ENCODE results near the gene ERG28. TPM values are rescaled to one million over a fixed set of nuclear protein-coding genes. Genes with fewer than 3 reads are reported as not detected.

Gene ERG28
- total RNA-seq, 1 donor from 2014 or later: 29.3 TPM

- Histone ChIP-seq H3K79me2 (ENCODE audit: low read depth) (no peaks in the 10 kb centered on the region), H3K36me3 (no peaks in the 10 kb centered on the region), H2AFZ (replicated peaks) (no peak overlapping the region), H3K4me2 (no peak overlapping the region), H4K20me1 (ENCODE audit: low read depth) (no peaks in the 10 kb centered on the region), H3K4me1 (peaks cover 4% of the 10 kb centered on the region), H3K27me3 (no peaks in the 10 kb centered on the region), H3F3A (ENCODE audit: low read depth) (no peaks in the 10 kb centered on the region), H3K9me3 (ENCODE audit: low read depth) (no peaks in the 10 kb centered on the region), H3K27ac (no peak overlapping the region), H3K9ac (no peak overlapping the region), H3K4me3 (no peak overlapping the region)
- Mint-ChIP-seq H3K27ac (no peak overlapping the region), H3K9me3 (peaks cover under 1% of the 10 kb centered on the region), H3K4me3 (no peak overlapping the region), H3K36me3 (no peaks in the 10 kb centered on the region), H3K27me3 (ENCODE audit: insufficient read depth, low read depth) (no peaks in the 10 kb centered on the region), H3K4me1 (peaks cover 2% of the 10 kb centered on the region)
- TF ChIP-seq EZH2phosphoT487 (IDR thresholded peaks at IDR 0.05): no peak
- TF ChIP-seq CTCF (IDR thresholded peaks at IDR 0.05): no peak
- no peak for TF ChIP-seq EZH2 (IDR thresholded peaks at IDR 0.05)
- DNase-seq (ENCODE audit: low spot score): no peak
These were observed 41.1 kb downstream of the ERG28 start for GRCh38 chr14:75619548-75619947.

- Histone ChIP-seq H3K4me1 (peaks cover 8% of the 10 kb centered on the region), H3K27ac (no peak overlapping the region), H3F3A (ENCODE audit: low read depth) (no peaks in the 10 kb centered on the region), H3K27me3 (no peaks in the 10 kb centered on the region), H3K79me2 (ENCODE audit: low read depth) (no peaks in the 10 kb centered on the region), H3K9me3 (ENCODE audit: low read depth) (no peaks in the 10 kb centered on the region), H4K20me1 (ENCODE audit: low read depth) (no peaks in the 10 kb centered on the region), H3K9ac (no peak overlapping the region), H3K4me3 (no peak overlapping the region), H3K36me3 (no peaks in the 10 kb centered on the region), H3K4me2 (no peak overlapping the region), H2AFZ (replicated peaks) (no peak overlapping the region)
- Mint-ChIP-seq H3K4me3 (no peak overlapping the region), H3K27me3 (ENCODE audit: insufficient read depth, low read depth) (no peaks in the 10 kb centered on the region), H3K27ac (no peak overlapping the region), H3K9me3 (peaks cover 9% of the 10 kb centered on the region), H3K4me1 (peaks cover 11% of the 10 kb centered on the region), H3K36me3 (peaks cover 2% of the 10 kb centered on the region)
- DNase-seq (ENCODE audit: low spot score): no peak
- TF ChIP-seq EZH2 (IDR thresholded peaks at IDR 0.05) (no peak), CTCF (IDR thresholded peaks at IDR 0.05) (no peak), EZH2phosphoT487 (IDR thresholded peaks at IDR 0.05) (no peak)
These were observed 45.5 kb downstream of the ERG28 start for GRCh38 chr14:75615200-75615599.

- H2AFZ ChIP-seq (replicated peaks): no peak overlapping the region
- no peak overlapping the region for H3K4me3 ChIP-seq
- H3K27me3 ChIP-seq: no peaks in the 10 kb centered on the region
- Mint-ChIP-seq H3K4me3 (no peak overlapping the region), H3K4me1 (peaks cover 18% of the 10 kb centered on the region), H3K9me3 (peaks cover 9% of the 10 kb centered on the region), H3K36me3 (peaks cover 2% of the 10 kb centered on the region), H3K27me3 (ENCODE audit: insufficient read depth, low read depth) (no peaks in the 10 kb centered on the region), H3K27ac (no peak overlapping the region)
- no peak overlapping the region for H3K9ac ChIP-seq
- no peaks in the 10 kb centered on the region for H3K9me3 ChIP-seq (ENCODE audit: low read depth)
- DNase-seq (ENCODE audit: low spot score): no peak
- H3F3A ChIP-seq (ENCODE audit: low read depth): no peaks in the 10 kb centered on the region
- peaks cover 5% of the 10 kb centered on the region for H3K4me1 ChIP-seq
- H3K79me2 ChIP-seq (ENCODE audit: low read depth): no peaks in the 10 kb centered on the region
- no peak overlapping the region for H3K27ac ChIP-seq
- H4K20me1 ChIP-seq (ENCODE audit: low read depth): no peaks in the 10 kb centered on the region
- no peaks in the 10 kb centered on the region for H3K36me3 ChIP-seq
- no peak for TF ChIP-seq EZH2 (IDR thresholded peaks at IDR 0.05)
- H3K4me2 ChIP-seq: no peak overlapping the region
These were observed 46.5 kb downstream of the ERG28 start for GRCh38 chr14:75614179-75614578.

- no peaks in the 10 kb centered on the region for H3K36me3 ChIP-seq
- H3K4me3 ChIP-seq: no peak overlapping the region
- TF ChIP-seq EZH2 (IDR thresholded peaks at IDR 0.05): no peak
- TF ChIP-seq CTCF (IDR thresholded peaks at IDR 0.05): no peak
- no peak for TF ChIP-seq EZH2phosphoT487 (IDR thresholded peaks at IDR 0.05)
- no peaks in the 10 kb centered on the region for H3K27me3 ChIP-seq
- no peak overlapping the region for H3K9ac ChIP-seq
- Mint-ChIP-seq H3K36me3 (peaks cover 5% of the 10 kb centered on the region), H3K4me3 (no peak overlapping the region), H3K4me1 (peaks cover 18% of the 10 kb centered on the region), H3K27ac (no peak overlapping the region), H3K9me3 (peaks cover 16% of the 10 kb centered on the region), H3K27me3 (ENCODE audit: insufficient read depth, low read depth) (peaks cover 2% of the 10 kb centered on the region)
- peaks cover 5% of the 10 kb centered on the region for H3K4me1 ChIP-seq
- no peak overlapping the region for H2AFZ ChIP-seq (replicated peaks)
- H3K4me2 ChIP-seq: no peak overlapping the region
- H3K9me3 ChIP-seq (ENCODE audit: low read depth): no peaks in the 10 kb centered on the region
- no peaks in the 10 kb centered on the region for H3F3A ChIP-seq (ENCODE audit: low read depth)
- peak; percentile 13 for DNase-seq (ENCODE audit: low spot score)
- H3K27ac ChIP-seq: no peak overlapping the region
- no peaks in the 10 kb centered on the region for H3K79me2 ChIP-seq (ENCODE audit: low read depth)
- H4K20me1 ChIP-seq (ENCODE audit: low read depth): no peaks in the 10 kb centered on the region
These were observed 48.5 kb downstream of the ERG28 start for GRCh38 chr14:75612157-75612556.

Measured in neural progenitor cell (in vitro differentiated cells).